ENCODE measurements around the gene TFR2. TPM values are rescaled to one million over a fixed set of nuclear protein-coding genes. Genes with fewer than 3 reads are reported as not detected.

The TFR2 gene
- total and polyA plus RNA-seq, 2 of the 13 experiments (the other 11 are each of a cell fraction or from before 2014, with no cell fraction given) = 36.9 to 64.2 TPM

DNA sequence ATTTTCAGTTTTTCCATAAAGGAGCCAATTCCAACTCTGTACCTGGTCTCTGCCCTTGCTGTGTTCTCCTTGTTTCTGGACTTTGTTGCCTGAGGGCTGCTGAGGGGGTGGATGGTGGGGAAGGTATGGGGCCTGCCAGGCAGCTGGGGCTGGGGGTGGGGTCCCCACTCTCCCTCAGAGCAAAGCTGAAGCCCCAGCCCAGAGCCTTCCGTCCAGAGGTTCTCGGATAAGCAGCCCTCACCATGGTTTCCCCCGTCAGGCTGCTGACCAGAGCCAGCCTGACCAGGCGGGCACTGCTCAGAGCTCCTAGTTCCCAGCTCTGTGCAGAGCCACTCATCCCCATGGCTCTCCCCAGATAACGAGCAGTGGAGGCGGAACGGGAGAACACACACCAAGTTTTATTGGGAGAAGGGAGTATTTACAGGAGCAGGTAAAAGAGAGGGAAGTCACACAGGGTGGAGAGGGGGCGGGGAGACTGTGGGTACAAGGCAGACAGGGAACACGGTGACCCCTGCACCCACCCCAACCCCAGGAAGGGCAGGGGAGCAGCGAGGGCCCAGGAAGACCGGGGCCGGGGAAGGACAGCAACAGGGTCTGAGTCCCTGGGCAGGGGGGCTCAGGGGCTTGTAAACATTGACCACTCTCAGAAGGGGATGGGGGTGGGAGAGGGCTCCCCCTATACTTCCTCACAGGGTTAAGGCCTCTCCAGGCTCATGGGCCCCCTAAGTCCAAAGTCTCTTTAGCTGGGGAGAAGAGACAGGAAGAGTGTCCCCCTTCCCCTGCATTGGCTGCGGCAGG, 38.0 kb upstream of the TFR2 start (continued):
- TF ChIP-seq, protein P1, sequence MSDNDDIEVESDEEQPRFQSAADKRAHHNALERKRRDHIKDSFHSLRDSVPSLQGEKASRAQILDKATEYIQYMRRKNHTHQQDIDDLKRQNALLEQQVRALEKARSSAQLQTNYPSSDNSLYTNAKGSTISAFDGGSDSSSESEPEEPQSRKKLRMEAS (IDR thresholded peaks at IDR 0.05) = no peak
- TF ChIP-seq KAT2B (IDR thresholded peaks at IDR 0.05; ENCODE audit: borderline replicate concordance, low read depth, low read length) (no peak), SP4 (CRISPR knock-in tag; IDR thresholded peaks at IDR 0.05) (0 out of 2 replicates have a peak, but pooled peaks have one; percentile 19), ATF7 (IDR thresholded peaks at IDR 0.05) (no peak), ATF7 (CRISPR knock-in tag; IDR thresholded peaks at IDR 0.05) (no peak), ZSCAN20 (CRISPR knock-in tag; IDR thresholded peaks at IDR 0.05; ENCODE audit: borderline replicate concordance) (no peak), ZSCAN30 (CRISPR knock-in tag; IDR thresholded peaks at IDR 0.05) (no peak), ZNF30 (CRISPR knock-in tag; IDR thresholded peaks at IDR 0.05) (no peak), ZNF501 (CRISPR knock-in tag; IDR thresholded peaks at IDR 0.05) (no peak), ZNF101 (CRISPR knock-in tag; IDR thresholded peaks at IDR 0.05; ENCODE audit: borderline replicate concordance, low read depth) (no peak), POLR2A (IDR thresholded peaks at IDR 0.05; ENCODE audit: insufficient read depth in 1 of 2, low read depth in 2 of 2, low read length in 2 of 2) (peak in 1 of 2 experiments; percentile 38; a peak in 1 of 4 replicates), ZNF383 (CRISPR knock-in tag; IDR thresholded peaks at IDR 0.05; ENCODE audit: borderline replicate concordance) (no peak)
- TF ChIP-seq, protein P2, sequence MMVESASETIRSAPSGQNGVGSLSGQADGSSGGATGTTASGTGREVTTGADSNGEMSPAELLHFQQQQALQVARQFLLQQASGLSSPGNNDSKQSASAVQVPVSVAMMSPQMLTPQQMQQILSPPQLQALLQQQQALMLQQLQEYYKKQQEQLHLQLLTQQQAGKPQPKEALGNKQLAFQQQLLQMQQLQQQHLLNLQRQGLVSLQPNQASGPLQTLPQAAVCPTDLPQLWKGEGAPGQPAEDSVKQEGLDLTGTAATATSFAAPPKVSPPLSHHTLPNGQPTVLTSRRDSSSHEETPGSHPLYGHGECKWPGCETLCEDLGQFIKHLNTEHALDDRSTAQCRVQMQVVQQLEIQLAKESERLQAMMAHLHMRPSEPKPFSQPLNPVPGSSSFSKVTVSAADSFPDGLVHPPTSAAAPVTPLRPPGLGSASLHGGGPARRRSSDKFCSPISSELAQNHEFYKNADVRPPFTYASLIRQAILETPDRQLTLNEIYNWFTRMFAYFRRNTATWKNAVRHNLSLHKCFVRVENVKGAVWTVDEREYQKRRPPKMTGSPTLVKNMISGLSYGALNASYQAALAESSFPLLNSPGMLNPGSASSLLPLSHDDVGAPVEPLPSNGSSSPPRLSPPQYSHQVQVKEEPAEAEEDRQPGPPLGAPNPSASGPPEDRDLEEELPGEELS (CRISPR knock-in tag; IDR thresholded peaks at IDR 0.05) = no peak
- TF ChIP-seq, protein P3, sequence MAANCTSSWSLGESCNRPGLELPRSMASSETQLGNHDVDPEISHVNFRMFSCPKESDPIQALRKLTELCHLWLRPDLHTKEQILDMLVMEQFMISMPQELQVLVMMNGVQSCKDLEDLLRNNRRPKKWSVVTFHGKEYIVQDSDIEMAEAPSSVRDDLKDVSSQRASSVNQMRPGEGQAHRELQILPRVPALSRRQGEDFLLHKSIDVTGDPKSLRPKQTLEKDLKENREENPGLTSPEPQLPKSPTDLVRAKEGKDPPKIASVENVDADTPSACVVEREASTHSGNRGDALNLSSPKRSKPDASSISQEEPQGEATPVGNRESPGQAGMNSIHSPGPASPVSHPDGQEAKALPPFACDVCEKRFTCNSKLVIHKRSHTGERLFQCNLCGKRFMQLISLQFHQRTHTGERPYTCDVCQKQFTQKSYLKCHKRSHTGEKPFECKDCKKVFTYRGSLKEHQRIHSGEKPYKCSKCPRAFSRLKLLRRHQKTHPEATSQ (CRISPR knock-in tag; IDR thresholded peaks at IDR 0.05; ENCODE audit: borderline replicate concordance) = no peak
- TF ChIP-seq, protein P4, sequence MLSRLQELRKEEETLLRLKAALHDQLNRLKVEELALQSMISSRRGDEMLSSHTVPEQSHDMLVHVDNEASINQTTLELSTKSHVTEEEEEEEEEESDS (CRISPR knock-in tag; IDR thresholded peaks at IDR 0.05; ENCODE audit: borderline replicate concordance) = no peak
- TF ChIP-seq, protein P5, sequence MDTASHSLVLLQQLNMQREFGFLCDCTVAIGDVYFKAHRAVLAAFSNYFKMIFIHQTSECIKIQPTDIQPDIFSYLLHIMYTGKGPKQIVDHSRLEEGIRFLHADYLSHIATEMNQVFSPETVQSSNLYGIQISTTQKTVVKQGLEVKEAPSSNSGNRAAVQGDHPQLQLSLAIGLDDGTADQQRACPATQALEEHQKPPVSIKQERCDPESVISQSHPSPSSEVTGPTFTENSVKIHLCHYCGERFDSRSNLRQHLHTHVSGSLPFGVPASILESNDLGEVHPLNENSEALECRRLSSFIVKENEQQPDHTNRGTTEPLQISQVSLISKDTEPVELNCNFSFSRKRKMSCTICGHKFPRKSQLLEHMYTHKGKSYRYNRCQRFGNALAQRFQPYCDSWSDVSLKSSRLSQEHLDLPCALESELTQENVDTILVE (CRISPR knock-in tag; IDR thresholded peaks at IDR 0.05) = no peak
- TF ChIP-seq, protein P6, sequence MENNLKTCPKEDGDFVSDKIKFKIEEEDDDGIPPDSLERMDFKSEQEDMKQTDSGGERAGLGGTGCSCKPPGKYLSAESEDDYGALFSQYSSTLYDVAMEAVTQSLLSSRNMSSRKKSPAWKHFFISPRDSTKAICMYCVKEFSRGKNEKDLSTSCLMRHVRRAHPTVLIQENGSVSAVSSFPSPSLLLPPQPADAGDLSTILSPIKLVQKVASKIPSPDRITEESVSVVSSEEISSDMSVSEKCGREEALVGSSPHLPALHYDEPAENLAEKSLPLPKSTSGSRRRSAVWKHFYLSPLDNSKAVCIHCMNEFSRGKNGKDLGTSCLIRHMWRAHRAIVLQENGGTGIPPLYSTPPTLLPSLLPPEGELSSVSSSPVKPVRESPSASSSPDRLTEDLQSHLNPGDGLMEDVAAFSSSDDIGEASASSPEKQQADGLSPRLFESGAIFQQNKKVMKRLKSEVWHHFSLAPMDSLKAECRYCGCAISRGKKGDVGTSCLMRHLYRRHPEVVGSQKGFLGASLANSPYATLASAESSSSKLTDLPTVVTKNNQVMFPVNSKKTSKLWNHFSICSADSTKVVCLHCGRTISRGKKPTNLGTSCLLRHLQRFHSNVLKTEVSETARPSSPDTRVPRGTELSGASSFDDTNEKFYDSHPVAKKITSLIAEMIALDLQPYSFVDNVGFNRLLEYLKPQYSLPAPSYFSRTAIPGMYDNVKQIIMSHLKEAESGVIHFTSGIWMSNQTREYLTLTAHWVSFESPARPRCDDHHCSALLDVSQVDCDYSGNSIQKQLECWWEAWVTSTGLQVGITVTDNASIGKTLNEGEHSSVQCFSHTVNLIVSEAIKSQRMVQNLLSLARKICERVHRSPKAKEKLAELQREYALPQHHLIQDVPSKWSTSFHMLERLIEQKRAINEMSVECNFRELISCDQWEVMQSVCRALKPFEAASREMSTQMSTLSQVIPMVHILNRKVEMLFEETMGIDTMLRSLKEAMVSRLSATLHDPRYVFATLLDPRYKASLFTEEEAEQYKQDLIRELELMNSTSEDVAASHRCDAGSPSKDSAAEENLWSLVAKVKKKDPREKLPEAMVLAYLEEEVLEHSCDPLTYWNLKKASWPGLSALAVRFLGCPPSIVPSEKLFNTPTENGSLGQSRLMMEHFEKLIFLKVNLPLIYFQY (CRISPR knock-in tag; IDR thresholded peaks at IDR 0.05; ENCODE audit: borderline replicate concordance) = no peak
- TF ChIP-seq, protein P7, sequence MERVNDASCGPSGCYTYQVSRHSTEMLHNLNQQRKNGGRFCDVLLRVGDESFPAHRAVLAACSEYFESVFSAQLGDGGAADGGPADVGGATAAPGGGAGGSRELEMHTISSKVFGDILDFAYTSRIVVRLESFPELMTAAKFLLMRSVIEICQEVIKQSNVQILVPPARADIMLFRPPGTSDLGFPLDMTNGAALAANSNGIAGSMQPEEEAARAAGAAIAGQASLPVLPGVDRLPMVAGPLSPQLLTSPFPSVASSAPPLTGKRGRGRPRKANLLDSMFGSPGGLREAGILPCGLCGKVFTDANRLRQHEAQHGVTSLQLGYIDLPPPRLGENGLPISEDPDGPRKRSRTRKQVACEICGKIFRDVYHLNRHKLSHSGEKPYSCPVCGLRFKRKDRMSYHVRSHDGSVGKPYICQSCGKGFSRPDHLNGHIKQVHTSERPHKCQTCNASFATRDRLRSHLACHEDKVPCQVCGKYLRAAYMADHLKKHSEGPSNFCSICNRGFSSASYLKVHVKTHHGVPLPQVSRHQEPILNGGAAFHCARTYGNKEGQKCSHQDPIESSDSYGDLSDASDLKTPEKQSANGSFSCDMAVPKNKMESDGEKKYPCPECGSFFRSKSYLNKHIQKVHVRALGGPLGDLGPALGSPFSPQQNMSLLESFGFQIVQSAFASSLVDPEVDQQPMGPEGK (CRISPR knock-in tag; IDR thresholded peaks at IDR 0.05) = 0 out of 2 replicates have a peak, but pooled peaks have one; percentile 30
